GM19099 (cell line): Measurements from ENCODE around the gene ZIC4.

ENCODE experiments used
- POLR2A ChIP-seq: IDR thresholded peaks from 3 replicates; pipeline ENCODE4 v1.6.1; 2011; ENCODE audit warnings: low read depth; ENCODE audit not compliant: insufficient read length; ENCODE audit errors: extremely low read depth

Gene ZIC4

DNA sequence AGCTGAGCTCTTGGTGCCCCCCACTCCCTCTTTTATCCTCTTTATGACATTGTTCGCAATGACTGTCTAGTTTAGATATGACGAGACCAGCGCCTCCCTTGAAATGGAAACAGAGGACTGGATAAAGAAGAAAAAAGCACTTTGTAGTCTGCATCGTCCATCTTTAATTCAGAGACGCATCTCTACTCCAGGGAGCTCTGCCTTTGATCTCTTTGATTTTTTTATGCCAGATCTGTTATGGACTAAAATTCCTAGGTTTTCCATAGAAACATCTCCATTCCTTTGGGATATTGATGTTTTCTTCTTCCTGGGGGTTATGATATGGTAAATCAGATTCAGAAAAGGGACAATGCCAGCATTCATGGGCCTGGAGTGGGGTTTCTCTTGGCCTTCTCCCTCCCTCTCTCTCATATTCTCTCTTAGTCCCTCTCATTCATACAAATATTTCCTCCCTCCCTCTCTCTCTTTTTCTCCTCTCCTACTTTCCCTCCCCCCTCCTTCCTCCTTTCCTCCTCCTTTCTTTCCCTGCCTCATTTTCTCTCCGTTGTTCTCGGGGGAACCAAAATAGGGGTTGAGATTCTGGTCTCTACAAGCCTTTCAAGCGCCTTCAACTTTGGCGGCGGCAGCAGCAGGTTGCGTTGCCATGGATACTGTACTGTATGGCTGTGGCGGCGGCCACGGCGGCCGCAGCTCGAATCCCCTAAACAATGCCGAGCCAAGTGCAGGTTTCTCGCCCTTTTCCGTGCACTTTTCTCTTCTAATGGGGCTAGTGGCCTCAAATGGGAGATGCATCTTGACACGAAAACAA is 45.5 kb downstream of the ZIC4 start:
- no peak for TF ChIP-seq POLR2A

DNA sequence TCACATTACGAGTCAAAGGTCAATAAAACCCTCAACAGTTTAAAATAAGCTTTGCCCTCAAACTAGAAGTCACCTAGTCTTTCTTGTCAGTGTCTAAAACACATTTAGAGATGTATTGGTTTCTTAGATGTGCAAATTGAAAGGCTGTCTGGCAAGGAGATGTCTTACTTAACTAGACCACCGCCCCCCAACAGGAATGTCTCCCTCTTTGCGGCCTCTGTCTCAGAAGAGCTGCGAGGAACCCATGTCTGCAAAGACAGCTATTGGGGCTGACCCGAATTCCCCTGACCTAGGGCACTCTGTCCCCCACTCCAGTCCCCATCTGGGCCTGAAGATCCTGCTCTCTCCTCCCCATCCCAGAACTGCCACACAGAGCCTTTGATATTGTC is 46.3 kb downstream of the ZIC4 start:
- TF ChIP-seq POLR2A = no peak

DNA sequence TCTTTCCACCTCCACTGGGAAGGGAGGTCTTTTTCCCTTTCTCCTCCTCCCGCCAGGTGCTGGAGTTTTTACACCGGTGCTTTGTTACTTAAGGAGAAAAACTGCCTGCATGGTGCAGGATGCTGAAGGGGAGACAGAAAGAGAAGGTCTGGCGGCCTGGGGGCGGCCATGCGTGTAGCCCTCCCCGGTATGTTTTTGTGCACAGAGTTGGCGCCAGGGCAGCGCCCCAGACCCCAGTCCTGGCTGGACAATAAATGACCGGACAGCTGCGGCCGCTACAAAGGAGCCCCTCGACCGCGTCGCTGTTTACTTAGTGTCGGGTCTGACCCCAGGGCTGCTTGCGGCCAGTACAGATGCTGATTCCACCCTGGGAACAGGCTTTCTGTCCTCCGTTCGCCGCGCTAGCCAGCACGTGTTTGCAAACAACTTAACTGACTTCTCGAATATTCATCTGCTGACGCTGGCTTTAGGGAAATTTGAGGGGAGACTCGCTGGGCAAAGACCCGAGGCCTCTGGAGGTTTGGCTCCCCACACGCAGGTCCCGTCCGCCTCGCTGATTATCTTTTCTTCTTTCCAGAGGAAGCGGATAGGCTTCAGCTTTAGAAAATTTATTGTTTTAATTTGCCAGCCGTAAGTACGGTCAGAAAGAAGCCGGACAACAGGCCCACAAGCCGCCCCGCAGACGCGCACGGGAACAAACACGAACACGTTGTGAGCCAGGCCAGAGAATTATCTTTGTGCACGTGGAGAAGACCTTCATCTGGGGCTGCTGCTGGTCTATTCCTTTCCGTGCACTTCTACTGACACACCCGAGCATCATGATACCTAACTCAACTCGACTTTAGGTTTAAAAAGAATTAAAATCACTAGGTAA is 46.9 kb downstream of the ZIC4 start:
- no peak for TF ChIP-seq POLR2A

DNA sequence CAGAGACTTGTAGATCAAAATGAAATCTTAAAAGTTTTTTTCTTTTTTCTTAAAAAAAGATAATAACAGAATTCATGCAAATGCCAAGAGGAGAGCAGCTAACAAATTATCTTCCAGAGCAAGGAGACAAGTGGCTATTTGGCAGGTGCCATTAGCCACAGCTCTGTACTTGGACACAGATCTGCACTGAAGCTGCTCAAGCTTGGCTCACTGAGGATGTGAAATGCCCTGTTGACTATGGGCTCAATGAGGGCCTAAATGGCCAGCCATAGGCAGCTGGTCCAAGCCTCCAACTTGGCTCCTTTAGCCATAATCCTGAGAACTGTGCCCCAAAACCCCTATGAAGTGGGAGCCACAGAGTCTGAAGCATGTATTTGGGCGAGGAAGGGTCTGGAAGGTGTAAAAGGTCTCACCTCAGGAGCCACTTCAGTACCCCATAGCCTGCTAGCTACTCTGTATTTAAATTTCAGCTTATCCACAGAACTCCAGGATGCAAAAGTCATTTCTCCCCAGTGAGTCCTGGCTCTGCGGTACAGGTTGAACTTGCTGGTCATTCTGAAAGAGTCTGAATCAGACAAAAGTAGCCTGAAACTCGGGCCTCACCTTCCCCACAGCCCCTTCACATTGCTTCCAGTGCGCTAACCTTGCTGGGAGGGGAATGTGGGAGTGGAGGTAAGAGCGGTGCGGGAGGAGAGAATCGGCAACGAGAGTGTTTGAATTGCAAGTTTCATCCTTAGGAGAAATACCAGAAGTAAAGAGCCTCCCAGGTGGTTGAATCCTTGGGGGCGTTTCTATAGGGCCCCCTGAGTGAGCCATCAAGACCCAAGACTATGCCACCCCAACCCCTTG is 48.0 kb downstream of the ZIC4 start:
- TF ChIP-seq POLR2A = no peak

DNA sequence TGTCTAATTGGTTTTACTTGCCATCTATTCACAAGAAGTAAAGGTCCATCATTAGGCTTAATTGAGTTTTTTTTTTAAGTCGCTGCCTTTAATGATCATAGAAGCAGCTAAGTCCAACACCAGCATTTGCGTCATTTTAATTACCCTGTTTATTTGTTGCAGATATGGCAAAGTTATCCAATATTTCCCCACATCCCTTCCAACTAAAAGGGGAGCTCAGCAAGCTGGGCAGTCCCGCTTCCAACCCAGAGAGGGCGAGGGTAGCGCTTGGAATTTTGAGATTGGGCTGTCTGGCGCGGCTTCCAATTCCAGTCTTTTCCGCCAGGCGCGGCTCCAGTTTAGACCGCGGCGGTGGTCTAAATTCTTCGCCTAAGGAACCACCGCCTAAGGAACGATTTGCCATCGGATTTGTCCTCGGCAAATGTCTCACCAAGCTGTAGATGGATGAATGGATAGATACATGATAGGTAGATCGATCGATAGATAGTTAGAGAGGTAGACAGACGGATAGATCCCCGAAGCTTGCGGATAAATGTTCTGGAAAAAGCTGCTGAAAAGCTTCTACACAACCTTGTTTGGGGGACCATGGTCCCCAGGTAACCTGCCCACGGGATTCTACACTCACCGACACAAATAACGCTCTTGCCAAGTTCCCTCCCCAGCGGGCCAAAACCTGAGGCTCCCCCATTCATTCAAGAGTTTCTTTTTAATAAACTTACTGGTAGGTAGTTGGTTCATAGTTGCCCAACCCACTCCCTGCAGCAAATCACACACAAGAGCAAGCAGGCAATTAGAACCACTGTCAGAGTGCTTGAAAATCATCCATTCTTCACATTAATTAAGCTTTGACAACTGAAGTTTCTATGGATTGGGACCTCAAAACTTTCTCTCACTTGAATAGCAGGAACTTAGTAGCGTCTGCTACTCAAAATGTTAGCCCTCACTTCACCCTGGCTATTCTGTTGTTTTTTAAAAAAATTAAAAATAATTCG is 49.1 kb downstream of the ZIC4 start:
- no peak for TF ChIP-seq POLR2A

DNA sequence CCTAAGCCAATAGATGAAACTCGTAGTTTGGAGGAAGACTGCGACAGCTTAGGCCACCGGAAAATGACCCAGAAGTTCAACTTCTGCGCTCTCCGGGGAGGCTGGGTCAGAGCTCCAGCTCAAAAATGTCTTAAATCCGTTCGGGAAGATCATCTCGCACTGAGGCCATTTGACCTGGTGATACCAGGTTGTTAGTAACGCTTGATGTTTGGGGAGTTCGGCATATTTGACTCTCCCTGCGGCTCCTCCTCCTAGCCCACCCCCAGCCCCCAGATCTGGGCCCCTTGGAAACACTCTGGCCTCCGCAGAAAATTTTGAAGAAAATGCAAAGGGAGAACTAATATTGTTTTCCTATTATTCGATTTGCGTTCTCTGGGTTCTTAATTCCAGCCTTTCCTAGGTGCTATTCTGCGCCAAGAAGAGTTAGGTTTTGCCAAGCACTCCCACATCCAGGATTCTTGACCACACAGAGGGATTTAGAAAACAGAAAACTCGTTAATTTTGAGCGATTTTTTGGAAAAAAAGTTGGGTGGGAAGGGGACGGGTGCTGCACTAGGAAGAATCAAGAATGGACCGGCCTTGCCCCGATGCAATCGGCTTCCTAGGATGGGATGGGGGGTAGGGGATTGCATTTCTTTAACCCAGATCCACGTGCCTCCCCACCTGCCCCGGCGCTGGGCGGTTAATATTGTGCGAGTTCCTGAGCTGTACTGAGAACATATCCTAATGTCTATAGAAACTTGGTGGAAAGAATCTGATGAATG is 50.0 kb downstream of the ZIC4 start:
- TF ChIP-seq POLR2A = no peak

DNA sequence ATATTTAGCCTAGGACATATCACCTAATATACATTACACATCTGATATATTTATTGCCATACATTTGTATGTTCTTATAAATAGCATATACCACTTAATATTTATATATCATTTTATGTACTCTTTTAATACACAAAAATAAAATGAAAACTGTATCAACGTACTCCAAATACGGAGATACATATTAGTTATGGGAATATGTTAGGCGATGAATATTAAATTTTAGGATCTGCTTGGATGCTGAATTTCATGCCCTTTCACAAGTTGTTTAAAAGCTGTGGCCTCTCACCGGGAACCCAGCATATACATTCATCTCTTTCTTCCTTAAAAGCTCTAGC is 50.6 kb downstream of the ZIC4 start:
- TF ChIP-seq POLR2A = no peak

DNA sequence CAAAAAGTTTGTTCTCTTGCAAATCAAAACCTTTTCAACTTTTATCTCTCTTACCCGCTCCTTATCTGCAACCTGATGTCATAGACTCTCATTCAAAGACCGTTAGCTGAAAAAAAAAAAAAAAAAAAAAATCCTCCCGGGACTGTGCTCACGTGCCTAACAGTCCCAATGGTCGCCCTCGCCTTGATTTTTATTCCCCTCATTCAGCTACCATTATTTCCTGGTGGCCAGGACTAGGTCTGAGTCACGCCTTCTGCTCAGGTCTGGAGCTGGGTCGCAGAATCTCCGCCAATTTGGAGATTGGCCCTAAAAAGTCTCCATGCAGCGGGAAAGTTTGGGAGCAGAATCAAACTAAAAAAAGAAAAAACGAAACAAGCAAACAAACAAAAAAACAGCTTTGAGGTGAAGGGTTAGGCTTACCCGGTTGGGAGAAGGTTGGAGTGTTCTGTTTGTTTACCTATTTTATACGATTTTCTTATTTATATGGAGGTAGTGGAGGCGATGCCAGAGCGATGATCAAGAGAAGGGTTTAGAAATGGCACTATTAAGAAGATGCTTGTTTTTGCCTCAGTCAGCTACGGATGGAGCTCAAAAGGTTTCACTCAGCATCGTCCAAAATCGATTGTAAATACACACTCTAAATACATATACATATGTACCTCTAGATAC is 51.1 kb downstream of the ZIC4 start:
- TF ChIP-seq POLR2A = no peak

DNA sequence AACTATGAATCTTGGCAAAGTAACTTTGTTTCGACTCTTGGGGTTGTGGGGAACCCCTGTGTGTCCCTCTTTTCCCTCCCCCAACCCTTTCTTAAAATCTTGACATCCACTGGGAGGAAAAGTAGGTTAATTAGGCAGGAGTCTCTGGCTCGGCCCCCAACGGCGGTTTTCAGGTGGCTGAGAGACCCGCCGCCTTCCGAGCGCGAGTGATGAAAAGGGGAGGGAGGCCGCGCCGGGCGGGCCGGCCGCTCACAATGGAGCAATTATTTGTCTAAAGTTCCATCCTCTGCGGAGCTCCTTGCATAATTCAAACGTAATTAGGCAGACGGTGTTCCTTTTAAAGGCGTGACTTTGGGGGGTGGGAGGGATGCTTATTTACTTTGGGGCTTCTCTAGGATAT is 51.7 kb downstream of the ZIC4 start:
- TF ChIP-seq POLR2A = no peak

DNA sequence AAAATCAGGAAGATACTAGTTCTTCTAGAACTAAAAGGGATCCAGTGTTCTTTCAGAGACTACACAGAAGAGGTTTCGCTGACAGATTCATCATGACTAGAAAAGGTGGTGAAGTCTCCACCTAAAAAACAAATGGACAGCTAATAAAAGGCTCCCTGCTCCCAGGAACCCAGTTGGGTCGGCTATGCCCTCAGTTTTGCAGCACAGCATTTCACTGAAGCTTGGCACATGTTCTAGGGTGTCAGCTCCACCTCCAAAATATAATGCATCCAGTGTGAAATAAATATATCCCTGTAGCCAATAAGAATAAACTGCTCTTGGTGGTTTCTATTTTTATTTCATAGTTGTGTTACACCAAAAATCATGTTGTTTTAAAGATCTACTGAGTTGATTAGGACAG is 55.0 kb downstream of the ZIC4 start:
- TF ChIP-seq POLR2A = no peak

DNA sequence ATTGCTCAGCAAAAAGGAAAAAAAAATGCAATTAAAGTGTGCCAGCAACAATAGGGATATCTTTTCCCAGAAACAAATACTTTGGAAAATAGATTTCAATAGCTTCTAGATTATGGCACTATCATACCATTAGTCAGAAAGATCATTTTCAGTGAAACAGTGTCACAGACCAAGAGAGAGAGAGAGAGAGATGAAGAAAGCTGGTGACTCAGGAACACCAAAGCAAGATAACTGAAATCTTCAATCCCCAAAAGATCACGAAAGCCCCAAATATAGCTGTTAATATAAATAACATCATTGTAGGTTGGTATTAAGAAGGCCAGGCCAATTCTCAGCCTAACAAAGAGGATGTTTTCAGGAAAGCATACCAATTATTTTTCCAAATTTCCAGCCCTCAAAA is 57.4 kb downstream of the ZIC4 start:
- TF ChIP-seq POLR2A = no peak

DNA sequence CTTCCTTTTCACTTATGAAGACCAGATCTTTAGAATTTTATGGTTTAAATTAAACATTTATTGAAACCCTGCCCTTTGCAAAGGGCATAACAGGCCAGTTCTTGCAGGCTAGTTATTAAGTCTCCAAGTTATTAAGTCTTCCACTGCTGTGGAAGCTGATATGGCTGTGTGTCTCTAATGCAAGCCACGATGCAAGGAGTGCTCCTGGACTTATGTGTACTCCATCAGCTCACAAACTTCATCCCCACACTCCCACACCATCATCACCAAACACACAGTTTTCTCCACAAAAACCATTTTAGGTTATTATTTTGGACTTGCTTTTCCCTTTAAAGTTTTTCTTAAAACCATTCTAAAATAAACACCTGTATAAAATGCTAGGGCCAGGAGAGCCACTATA is 62.4 kb downstream of the ZIC4 start:
- TF ChIP-seq POLR2A = no peak

DNA sequence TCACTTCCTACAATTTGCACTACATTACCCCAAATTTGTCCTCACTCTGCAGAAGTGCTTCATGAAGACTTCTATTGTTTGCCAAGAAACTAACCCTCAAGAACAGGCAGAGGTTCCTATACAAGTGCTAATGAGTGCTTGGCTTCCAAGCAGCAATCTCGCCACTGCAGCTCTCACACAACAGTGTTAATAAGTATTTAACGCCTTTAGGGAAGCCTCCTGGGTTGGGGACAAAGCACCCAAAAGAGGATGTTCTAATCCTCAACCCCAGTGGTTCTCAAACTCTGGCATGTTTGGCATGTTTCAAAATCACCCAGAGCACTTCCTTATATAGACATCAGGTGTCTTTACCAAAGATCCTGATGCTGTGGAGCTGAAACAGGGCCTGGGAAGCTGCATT is 64.6 kb downstream of the ZIC4 start:
- TF ChIP-seq POLR2A = no peak
